H9 (cell line): Measurements from ENCODE around the gene NRDE2. TPM values are rescaled to one million over a fixed set of nuclear protein-coding genes. Genes with fewer than 3 reads are reported as not detected.

Experiments
- DNase-seq: peaks from one replicate; pipeline ENCODE4 v3.0.0-alpha.2; 2017
- H2AFZ ChIP-seq: one replicate; pipeline ENCODE4 v1.6.1; 2013; ENCODE audit warnings: mild to moderate bottlenecking, low read length, control low read depth, moderate library complexity
- H2AK5ac ChIP-seq: 2 replicates; pipeline ENCODE4 v1.6.1; 2013; ENCODE audit warnings: low read length, control low read depth, mixed read lengths; ENCODE audit not compliant: insufficient read length
- H2BK120ac ChIP-seq: one replicate; pipeline ENCODE4 v1.6.1; 2013; ENCODE audit warnings: low read depth, mild to moderate bottlenecking, low read length, control low read depth, inconsistent platforms; ENCODE audit not compliant: poor library complexity, severe bottlenecking
- H2BK12ac ChIP-seq: 2 replicates; pipeline ENCODE4 v1.6.1; 2013; ENCODE audit warnings: low read length, control low read depth, mixed read lengths, low read depth; ENCODE audit not compliant: insufficient read length
- H2BK15ac ChIP-seq: 2 replicates; pipeline ENCODE4 v1.6.1; 2013; ENCODE audit warnings: low read depth, low read length, control low read depth
- H2BK20ac ChIP-seq: one replicate; pipeline ENCODE4 v1.6.1; 2013; ENCODE audit warnings: low read depth, mild to moderate bottlenecking, low read length, control low read depth, inconsistent platforms; ENCODE audit not compliant: poor library complexity, severe bottlenecking
- H2BK5ac ChIP-seq: 2 replicates; pipeline ENCODE4 v1.6.1; 2013; ENCODE audit warnings: low read length, control low read depth, mixed read lengths; ENCODE audit not compliant: insufficient read length
- H3K14ac ChIP-seq: 2 replicates; pipeline ENCODE4 v1.6.1; 2013; ENCODE audit warnings: low read length, control low read depth; ENCODE audit not compliant: insufficient read depth
- H3K18ac ChIP-seq: 2 replicates; pipeline ENCODE4 v1.6.1; 2013; ENCODE audit warnings: low read depth, mild to moderate bottlenecking, mixed read lengths, low read length, control low read depth; ENCODE audit not compliant: insufficient read length
- H3K23ac ChIP-seq: 2 replicates; pipeline ENCODE4 v1.6.1; 2013; ENCODE audit warnings: low read length, control low read depth, mixed read lengths, low read depth; ENCODE audit not compliant: insufficient read length
- H3K23me2 ChIP-seq: 2 replicates; pipeline ENCODE4 v1.6.1; 2013; ENCODE audit warnings: low read depth, mild to moderate bottlenecking, mixed read lengths, low read length, control low read depth; ENCODE audit not compliant: insufficient read length, poor library complexity, severe bottlenecking
- H3K27ac ChIP-seq: 2 replicates; pipeline ENCODE4 v1.5.1; 2013; ENCODE audit warnings: low read length, control low read depth, mixed read lengths, low read depth; ENCODE audit not compliant: insufficient read length
- H3K27me3 ChIP-seq: 2 replicates; pipeline ENCODE4 v1.6.1; 2013; ENCODE audit warnings: low read length, control low read depth, inconsistent platforms; ENCODE audit not compliant: insufficient read depth
- H3K4ac ChIP-seq: 2 replicates; pipeline ENCODE4 v1.6.1; 2013; ENCODE audit warnings: low read depth, mild to moderate bottlenecking, control low read depth, inconsistent platforms, low read length, moderate library complexity
- H3K4me1 ChIP-seq: 2 replicates; pipeline ENCODE4 v1.6.1; 2013; ENCODE audit warnings: low read length, control low read depth, inconsistent platforms; ENCODE audit not compliant: insufficient read depth
- H3K4me2 ChIP-seq: 2 replicates; pipeline ENCODE4 v1.6.1; 2013; ENCODE audit warnings: low read length, control low read depth, mixed read lengths; ENCODE audit not compliant: insufficient read length, insufficient read depth
- H3K56ac ChIP-seq: 2 replicates; pipeline ENCODE4 v1.6.1; 2013; ENCODE audit warnings: low read depth, mild to moderate bottlenecking, mixed read lengths, low read length, control low read depth; ENCODE audit not compliant: insufficient read length
- H3K79me1 ChIP-seq: 2 replicates; pipeline ENCODE4 v1.6.1; 2013; ENCODE audit warnings: low read depth, mild to moderate bottlenecking, moderate library complexity, low read length, control low read depth, inconsistent platforms; ENCODE audit not compliant: insufficient read depth, poor library complexity, severe bottlenecking
- H3K79me2 ChIP-seq: 2 replicates; pipeline ENCODE4 v1.6.1; 2013; ENCODE audit warnings: low read length, control low read depth, inconsistent platforms; ENCODE audit not compliant: insufficient read depth
- H3K9ac ChIP-seq: 2 replicates; pipeline ENCODE4 v1.6.1; 2013; ENCODE audit warnings: low read length, control low read depth, mixed read lengths; ENCODE audit not compliant: insufficient read length; ENCODE audit errors: extremely low read depth
- H3K9me3 ChIP-seq: one replicate; pipeline ENCODE4 v1.6.1; 2013; ENCODE audit warnings: low read depth, low read length, inconsistent platforms; ENCODE audit not compliant: control insufficient read depth
- H3T11ph ChIP-seq: one replicate; pipeline ENCODE4 v1.6.1; 2013; ENCODE audit warnings: mild to moderate bottlenecking, low read length, control low read depth, inconsistent platforms
- H4K20me1 ChIP-seq: one replicate; pipeline ENCODE4 v1.6.1; 2013; ENCODE audit not compliant: control insufficient read depth, insufficient read length, insufficient read depth
- H4K5ac ChIP-seq: 2 replicates; pipeline ENCODE4 v1.6.1; 2013; ENCODE audit warnings: low read depth, mild to moderate bottlenecking, mixed read lengths, low read length, control low read depth; ENCODE audit not compliant: insufficient read length
- H4K8ac ChIP-seq: replicated peaks from 2 replicates; pipeline ENCODE4 v1.6.1; 2013; ENCODE audit warnings: low read length, control low read depth, mixed read lengths, low read depth; ENCODE audit not compliant: insufficient read length
- H4K91ac ChIP-seq: 2 replicates; pipeline ENCODE4 v1.6.1; 2013; ENCODE audit warnings: low read depth, mild to moderate bottlenecking, moderate library complexity, mixed read lengths, low read length, control low read depth; ENCODE audit not compliant: insufficient read length
- H3K27ac Mint-ChIP-seq, 3 experiments: 2 replicates in 2 of 3; 3 replicates in 1 of 3; pipeline ENCODE4 v1.8.0; 2020 to 2021; ENCODE audit warnings: mixed read lengths in 3 of 3, mild to moderate bottlenecking in 1 of 3, moderate library complexity in 1 of 3
- H3K27me3 Mint-ChIP-seq: 2 replicates; pipeline ENCODE4 v1.8.0; 2021; ENCODE audit warnings: low read depth, mild to moderate bottlenecking, moderate library complexity, mixed read lengths
- H3K36me3 Mint-ChIP-seq, 3 experiments: 2 replicates in 2 of 3; 3 replicates in 1 of 3; pipeline ENCODE4 v1.8.0; 2020 to 2021; ENCODE audit warnings: low read depth in 3 of 3, mixed read lengths in 3 of 3; ENCODE audit not compliant: insufficient read depth in 1 of 3
- H3K4me1 Mint-ChIP-seq, 2 experiments: 2 replicates each; pipeline ENCODE4 v1.8.0; 2020; ENCODE audit warnings: mixed read lengths in 2 of 2
- H3K4me3 Mint-ChIP-seq, 2 experiments: 2 replicates in 1 of 2; 3 replicates in 1 of 2; pipeline ENCODE4 v1.8.0; 2020 to 2021; ENCODE audit warnings: mild to moderate bottlenecking in 2 of 2, mixed read lengths in 2 of 2, moderate library complexity in 1 of 2
- H3K9me3 Mint-ChIP-seq, 2 experiments: 2 replicates in 1 of 2; 3 replicates in 1 of 2; pipeline ENCODE4 v1.8.0; 2020; ENCODE audit warnings: mild to moderate bottlenecking in 2 of 2, mixed read lengths in 2 of 2, moderate library complexity in 1 of 2
- CTCF ChIP-seq: fragments of 200-600 bp; sonication (generic); conservative IDR thresholded peaks from 3 replicates; pipeline ENCODE4 v1.8.0; 2021; ENCODE audit warnings: antibody characterized with exemption, mild to moderate bottlenecking
- WGBS: extraction: QIAGEN DNeasy Blood & Tissue Kit; methylation state at CpG from one replicate; pipeline ENCODE4 v1.1.7; 2013; ENCODE audit warnings: missing lambda C conversion rate, low lambda C conversion rate, mixed read lengths; ENCODE audit not compliant: insufficient read length; ENCODE audit errors: extremely low coverage; 5-methylcytosine and 5-hydroxymethylcytosine counted together
- total RNA-seq: library from RNA; stranded (reverse); gene quantifications from 2 replicates; pipeline ENCODE4 v1.2.1, GENCODE V29; 2021

The NRDE2 gene
- total RNA-seq, 1 experiment from 2014 or later = 21.2 TPM

DNA sequence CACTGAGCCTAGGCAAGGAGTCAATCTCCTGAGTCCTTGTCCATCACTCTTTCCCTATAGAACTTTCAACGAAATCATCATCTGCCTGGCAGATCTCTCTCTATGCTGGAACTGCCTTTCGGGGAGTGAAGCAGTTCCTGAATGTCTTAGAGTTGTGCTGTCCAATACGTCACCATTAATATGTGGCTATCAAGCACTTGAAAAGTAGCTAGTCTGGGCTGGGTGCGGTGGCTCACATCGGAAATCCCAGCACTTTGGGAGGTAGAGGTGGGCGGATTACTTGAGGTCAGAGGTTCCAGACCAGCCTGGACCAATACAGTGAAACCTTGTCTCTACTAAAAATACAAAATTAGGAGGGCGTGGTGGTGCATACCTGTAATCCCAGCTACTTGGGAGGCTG is 35.1 kb downstream of the NRDE2 start:
- Histone ChIP-seq H2BK20ac (no peak overlapping the region), H3K4ac (no peak overlapping the region), H2BK5ac (no peak overlapping the region), H2BK12ac (no peak overlapping the region), H3K9me3 (no peaks in the 10 kb centered on the region), H4K91ac (no peak overlapping the region), H3T11ph (no peak overlapping the region), H3K79me2 (no peaks in the 10 kb centered on the region), H4K8ac (no peak overlapping the region), H2BK120ac (no peak overlapping the region), H2AFZ (no peak overlapping the region), H3K27ac (no peak overlapping the region), H3K9ac (no peak overlapping the region), H4K20me1 (no peaks in the 10 kb centered on the region), H3K23ac (no peak overlapping the region), H3K79me1 (no peaks in the 10 kb centered on the region), H3K27me3 (no peaks in the 10 kb centered on the region), H3K56ac (no peak overlapping the region), H2AK5ac (no peak overlapping the region), H3K4me1 (no peaks in the 10 kb centered on the region), H4K5ac (no peak overlapping the region), H3K23me2 (no peaks in the 10 kb centered on the region), H3K14ac (no peak overlapping the region), H3K4me2 (no peak overlapping the region), H2BK15ac (no peak overlapping the region), H3K18ac (no peak overlapping the region)
- peaks cover 9 to 12% of the 10 kb centered on the region in 2 experiments for H3K4me1 Mint-ChIP-seq
- no peak for DNase-seq
- peak overlapping the region in 1 of 3 experiments; percentile 8; a peak in 1 of 7 replicates for H3K27ac Mint-ChIP-seq
- H3K9me3 Mint-ChIP-seq = peaks cover 5 to 8% of the 10 kb centered on the region in 2 experiments
- no peak overlapping the region for H3K4me3 Mint-ChIP-seq
- no peaks in the 10 kb centered on the region for H3K27me3 Mint-ChIP-seq
- H3K36me3 Mint-ChIP-seq = peaks cover 7 to 65% (median 44%) of the 10 kb centered on the region in 3 experiments; a peak in 6 of 7 replicates
- TF ChIP-seq CTCF = no peak
- WGBS = no CpG with 5 or more reads among the region's 7 CpGs
